Ascending aorta (tissue), 2 donors: ENCODE data around the gene SEMA3G. TPM values are rescaled to one million over a fixed set of nuclear protein-coding genes. Genes with fewer than 3 reads are reported as not detected.

Experiments used
- DNase-seq, 2 donors: peaks; one replicate each; pipeline ENCODE4 v3.0.0-alpha.2; 2019; ENCODE audit warnings: low spot score in 2 of 2
- H3K27ac ChIP-seq, 2 donors: fragments of 200-600 bp; sonication (generic); one replicate each; pipeline ENCODE4 v1.5.1; 2016 to 2017; ENCODE audit warnings: mild to moderate bottlenecking in 1 of 2
- H3K27me3 ChIP-seq: fragments of 200-600 bp; sonication (generic); one replicate; pipeline ENCODE4 v1.5.1; 2017
- H3K36me3 ChIP-seq, 2 donors: fragments of 200-600 bp; sonication (generic); one replicate each; pipeline ENCODE4 v1.5.1; 2016
- H3K4me1 ChIP-seq, 2 donors: fragments of 200-600 bp; sonication (generic); one replicate each; pipeline ENCODE4 v1.5.1; 2016 to 2017; ENCODE audit warnings: mild to moderate bottlenecking in 1 of 2
- H3K4me3 ChIP-seq, 2 donors: fragments of 200-600 bp; sonication (generic); one replicate each; pipeline ENCODE4 v1.5.1; 2016 to 2017; ENCODE audit warnings: mild to moderate bottlenecking in 1 of 2
- H3K9me3 ChIP-seq, 2 donors: fragments of 200-600 bp; sonication (generic); one replicate each; pipeline ENCODE4 v1.5.1; 2016
- CTCF ChIP-seq, 3 experiments: fragments of 200-600 bp in 2 of 3; fragments of 450-650 bp in 1 of 3; sonication (generic) in 2 of 3; IDR thresholded peaks; one replicate each; pipeline ENCODE4 v1.5.1; 2016 to 2019; ENCODE audit warnings: antibody characterized with exemption in 3 of 3, mild to moderate bottlenecking in 1 of 3, moderate library complexity in 1 of 3
- intact Hi-C: fragments of 100-400 bp; cut with DNase I; formaldehyde crosslinking; loops from one replicate; pipeline ENCODE4 v1.15.1; 2023
- total RNA-seq: library from RNA; depleted of rRNA; stranded (reverse); fragments of >200 nt; gene quantifications from one replicate; pipeline ENCODE4 v1.1.0, GENCODE V29; 2016

SEMA3G gene
- total RNA-seq, 1 donor from 2014 or later: 163 TPM

GRCh38 chr3:52420388-52420787 lies 24.5 kb downstream of the SEMA3G start:
- DNase-seq: no peak
- H3K27me3 ChIP-seq: no peaks in the 10 kb centered on the region
- intact Hi-C loops: no loop called here
- H3K27ac ChIP-seq: no peak overlapping the region
- no peaks in the 10 kb centered on the region for H3K4me1 ChIP-seq
- H3K9me3 ChIP-seq: no peaks in the 10 kb centered on the region
- H3K36me3 ChIP-seq: no peaks in the 10 kb centered on the region
- no peak overlapping the region for H3K4me3 ChIP-seq
- no peak for TF ChIP-seq CTCF (IDR thresholded peaks at IDR 0.05)

DNA sequence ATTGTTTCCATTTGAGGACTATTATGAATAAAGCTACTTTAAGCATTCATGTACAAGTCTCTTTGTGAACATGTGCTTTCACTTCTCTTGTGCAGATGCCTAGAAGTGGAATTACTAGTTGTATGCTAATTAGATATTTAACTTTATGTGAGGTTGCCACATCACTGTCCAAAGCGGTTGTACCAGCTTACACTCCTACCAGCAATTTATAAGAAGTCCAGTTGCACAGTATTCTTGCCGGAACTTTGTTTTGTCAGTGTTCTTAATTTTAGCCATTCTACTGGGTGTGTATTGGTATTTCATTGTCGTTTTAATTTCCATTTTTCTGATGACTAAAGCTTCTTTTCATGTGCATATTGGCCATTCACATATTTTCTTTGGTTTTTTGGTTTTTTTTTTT lies 29.1 kb downstream of the SEMA3G start:
- no peaks in the 10 kb centered on the region for H3K36me3 ChIP-seq
- no peak for TF ChIP-seq CTCF (IDR thresholded peaks at IDR 0.05)

GRCh38 chr3:52408466-52408865 lies 36.4 kb downstream of the SEMA3G start:
- peaks cover 15 to 30% of the 10 kb centered on the region in 2 donors for H3K4me1 ChIP-seq
- no peak for DNase-seq
- H3K36me3 ChIP-seq: peaks cover 43 to 44% of the 10 kb centered on the region in 2 donors
- peak overlapping the region in 1 of 2 donors; percentile 99 for H3K4me3 ChIP-seq
- no peaks in the 10 kb centered on the region for H3K27me3 ChIP-seq
- no peak for TF ChIP-seq CTCF (IDR thresholded peaks at IDR 0.05)
- H3K9me3 ChIP-seq: no peaks in the 10 kb centered on the region
- peak overlapping the region in 1 of 2 donors; percentile 100 for H3K27ac ChIP-seq
- intact Hi-C loops: loop anchor here (5.0 to 10.0 kb wide), 2 partner anchors 131 to 174 kb away; partner anchors contain the start of genes TWF2 and WDR82

More for the DNA sequence above, 29.1 kb downstream of the SEMA3G start:
- Histone ChIP-seq H3K27ac (no peak overlapping the region), H3K4me3 (no peak overlapping the region), H3K27me3 (no peaks in the 10 kb centered on the region), H3K4me1 (peaks cover 7 to 20% of the 10 kb centered on the region in 2 donors), H3K9me3 (no peaks in the 10 kb centered on the region)
- intact Hi-C loops: no loop called here
- DNase-seq: no peak

DNA sequence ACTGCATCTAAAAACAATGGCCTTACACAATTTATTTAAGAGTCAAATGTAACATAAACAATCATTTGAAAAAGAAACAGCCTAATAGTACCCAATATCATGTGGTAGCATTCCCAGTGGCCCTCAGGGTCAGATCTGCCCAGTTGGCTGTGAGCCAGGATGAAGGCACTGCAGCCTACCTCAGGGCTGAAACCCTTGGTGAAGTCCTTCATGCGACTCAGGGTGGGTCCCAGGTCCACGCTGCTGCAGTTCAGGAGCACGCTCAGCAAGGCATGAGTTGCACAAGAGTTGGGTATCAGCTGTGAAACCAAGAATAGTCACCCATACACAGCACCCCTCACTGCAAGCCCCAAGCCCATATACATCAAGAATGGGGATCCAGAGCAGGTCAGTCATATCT lies 37.1 kb downstream of the SEMA3G start:
- no peaks in the 10 kb centered on the region for H3K9me3 ChIP-seq
- H3K4me3 ChIP-seq: no peak overlapping the region
- TF ChIP-seq CTCF (IDR thresholded peaks at IDR 0.05): no peak
- H3K27ac ChIP-seq: no peak overlapping the region
- no peak for DNase-seq
- no peaks in the 10 kb centered on the region for H3K27me3 ChIP-seq
- peaks cover 50 to 51% of the 10 kb centered on the region in 2 donors for H3K36me3 ChIP-seq
- intact Hi-C loops: loop anchor here (5.0 to 10.0 kb wide), 2 partner anchors 130 to 173 kb away; partner anchors contain the start of genes TWF2 and WDR82
- H3K4me1 ChIP-seq: peaks cover 15 to 27% of the 10 kb centered on the region in 2 donors

GRCh38 chr3:52406791-52407510 lies 38.0 kb downstream of the SEMA3G start:
- no peaks in the 10 kb centered on the region for H3K9me3 ChIP-seq
- peaks cover 59% of the 10 kb centered on the region in 2 donors for H3K36me3 ChIP-seq
- H3K27ac ChIP-seq: no peak overlapping the region
- intact Hi-C loops: loop anchor here (5.0 to 10.0 kb wide), 2 partner anchors 130 to 172 kb away; partner anchors contain the start of genes TWF2 and WDR82
- H3K4me3 ChIP-seq: no peak overlapping the region
- no peak for TF ChIP-seq CTCF (IDR thresholded peaks at IDR 0.05)
- DNase-seq: no peak
- no peaks in the 10 kb centered on the region for H3K27me3 ChIP-seq
- H3K4me1 ChIP-seq: peaks cover 15 to 19% of the 10 kb centered on the region in 2 donors
